Ascending aorta (tissue), 2 donors: ENCODE results near the gene LYST. TPM values are rescaled to one million over a fixed set of nuclear protein-coding genes. Genes with fewer than 3 reads are reported as not detected.

Experiments used
- DNase-seq, 2 donors: peaks; one replicate each; pipeline ENCODE4 v3.0.0-alpha.2; 2019; ENCODE audit warnings: low spot score in 2 of 2
- H3K27ac ChIP-seq, 2 donors: fragments of 200-600 bp; sonication (generic); one replicate each; pipeline ENCODE4 v1.5.1; 2016 to 2017; ENCODE audit warnings: mild to moderate bottlenecking in 1 of 2
- H3K27me3 ChIP-seq: fragments of 200-600 bp; sonication (generic); one replicate; pipeline ENCODE4 v1.5.1; 2017
- H3K36me3 ChIP-seq, 2 donors: fragments of 200-600 bp; sonication (generic); one replicate each; pipeline ENCODE4 v1.5.1; 2016
- H3K4me1 ChIP-seq, 2 donors: fragments of 200-600 bp; sonication (generic); one replicate each; pipeline ENCODE4 v1.5.1; 2016 to 2017; ENCODE audit warnings: mild to moderate bottlenecking in 1 of 2
- H3K4me3 ChIP-seq, 2 donors: fragments of 200-600 bp; sonication (generic); one replicate each; pipeline ENCODE4 v1.5.1; 2016 to 2017; ENCODE audit warnings: mild to moderate bottlenecking in 1 of 2
- H3K9me3 ChIP-seq, 2 donors: fragments of 200-600 bp; sonication (generic); one replicate each; pipeline ENCODE4 v1.5.1; 2016
- intact Hi-C: fragments of 100-400 bp; cut with DNase I; formaldehyde crosslinking; loops from one replicate; pipeline ENCODE4 v1.15.1; 2023
- total RNA-seq: library from RNA; depleted of rRNA; stranded (reverse); fragments of >200 nt; gene quantifications from one replicate; pipeline ENCODE4 v1.1.0, GENCODE V29; 2016
- TF ChIP-seq, protein P1 (sequence below), 3 experiments: fragments of 200-600 bp in 2 of 3; fragments of 450-650 bp in 1 of 3; sonication (generic) in 2 of 3; IDR thresholded peaks; one replicate each; pipeline ENCODE4 v1.5.1; 2016 to 2019; ENCODE audit warnings: antibody characterized with exemption in 3 of 3, mild to moderate bottlenecking in 1 of 3, moderate library complexity in 1 of 3

Gene LYST
- total RNA-seq, 1 donor from 2014 or later: 169 TPM

DNA sequence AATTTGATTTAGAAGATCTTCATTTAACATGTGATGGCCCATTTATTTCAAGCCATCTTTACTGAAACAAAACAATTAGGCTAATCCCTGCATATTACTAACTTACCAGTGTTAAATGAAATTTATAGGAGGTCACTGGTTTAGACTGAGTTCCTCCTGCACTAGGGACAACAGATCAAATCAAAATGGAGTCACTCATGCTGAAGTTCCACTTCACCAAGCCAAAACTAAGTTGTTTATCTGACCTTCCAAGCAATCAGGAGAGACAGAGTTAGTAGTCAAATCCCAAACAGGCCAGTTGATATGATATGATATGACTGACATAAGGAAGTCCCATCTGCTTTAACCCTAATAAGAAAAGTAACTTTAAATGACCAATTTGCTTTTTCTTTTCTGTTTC is 4.8 kb downstream of the LYST start:
- intact Hi-C loops: no loop called here
- Histone ChIP-seq H3K27ac (no peak overlapping the region), H3K4me1 (peaks cover 0 to 10% of the 10 kb centered on the region in 2 donors), H3K4me3 (no peak overlapping the region), H3K27me3 (no peaks in the 10 kb centered on the region), H3K36me3 (no peaks in the 10 kb centered on the region), H3K9me3 (no peaks in the 10 kb centered on the region)
- no peak for DNase-seq
- TF ChIP-seq, protein P1, sequence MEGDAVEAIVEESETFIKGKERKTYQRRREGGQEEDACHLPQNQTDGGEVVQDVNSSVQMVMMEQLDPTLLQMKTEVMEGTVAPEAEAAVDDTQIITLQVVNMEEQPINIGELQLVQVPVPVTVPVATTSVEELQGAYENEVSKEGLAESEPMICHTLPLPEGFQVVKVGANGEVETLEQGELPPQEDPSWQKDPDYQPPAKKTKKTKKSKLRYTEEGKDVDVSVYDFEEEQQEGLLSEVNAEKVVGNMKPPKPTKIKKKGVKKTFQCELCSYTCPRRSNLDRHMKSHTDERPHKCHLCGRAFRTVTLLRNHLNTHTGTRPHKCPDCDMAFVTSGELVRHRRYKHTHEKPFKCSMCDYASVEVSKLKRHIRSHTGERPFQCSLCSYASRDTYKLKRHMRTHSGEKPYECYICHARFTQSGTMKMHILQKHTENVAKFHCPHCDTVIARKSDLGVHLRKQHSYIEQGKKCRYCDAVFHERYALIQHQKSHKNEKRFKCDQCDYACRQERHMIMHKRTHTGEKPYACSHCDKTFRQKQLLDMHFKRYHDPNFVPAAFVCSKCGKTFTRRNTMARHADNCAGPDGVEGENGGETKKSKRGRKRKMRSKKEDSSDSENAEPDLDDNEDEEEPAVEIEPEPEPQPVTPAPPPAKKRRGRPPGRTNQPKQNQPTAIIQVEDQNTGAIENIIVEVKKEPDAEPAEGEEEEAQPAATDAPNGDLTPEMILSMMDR (IDR thresholded peaks at IDR 0.05): no peak

- intact Hi-C loops: no loop called here
- no peaks in the 10 kb centered on the region for H3K27me3 ChIP-seq
- TF ChIP-seq, protein P1 (IDR thresholded peaks at IDR 0.05): no peak
- no peaks in the 10 kb centered on the region for H3K9me3 ChIP-seq
- DNase-seq: no peak
- H3K4me1 ChIP-seq: peaks cover 0 to 10% of the 10 kb centered on the region in 2 donors
- no peak overlapping the region for H3K27ac ChIP-seq
- no peaks in the 10 kb centered on the region for H3K36me3 ChIP-seq
- no peak overlapping the region for H3K4me3 ChIP-seq
Observed at GRCh38 chr1:235860829-235861228, 5.9 kb downstream of the LYST start.

DNA sequence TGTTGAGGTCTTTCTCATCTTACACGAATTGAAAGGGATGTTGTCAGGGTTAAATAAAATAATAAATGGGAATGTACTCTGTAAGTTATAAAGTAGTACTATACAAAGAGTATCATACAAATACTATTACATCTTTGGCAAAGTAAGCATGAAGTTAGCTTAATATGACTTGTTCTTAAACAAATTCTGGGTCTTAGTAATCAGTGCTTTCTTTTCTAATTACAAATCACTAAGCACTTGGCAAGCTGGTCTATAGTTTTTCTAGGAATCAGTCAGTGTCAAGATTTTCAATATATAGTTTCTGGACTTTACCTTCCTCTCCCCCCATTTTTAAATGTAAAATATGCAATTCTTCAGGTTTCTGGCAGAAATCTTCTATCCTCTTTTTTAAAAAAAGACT is 6.9 kb downstream of the LYST start:
- TF ChIP-seq, protein P1 (IDR thresholded peaks at IDR 0.05): no peak
- intact Hi-C loops: no loop called here
- DNase-seq: no peak

DNA sequence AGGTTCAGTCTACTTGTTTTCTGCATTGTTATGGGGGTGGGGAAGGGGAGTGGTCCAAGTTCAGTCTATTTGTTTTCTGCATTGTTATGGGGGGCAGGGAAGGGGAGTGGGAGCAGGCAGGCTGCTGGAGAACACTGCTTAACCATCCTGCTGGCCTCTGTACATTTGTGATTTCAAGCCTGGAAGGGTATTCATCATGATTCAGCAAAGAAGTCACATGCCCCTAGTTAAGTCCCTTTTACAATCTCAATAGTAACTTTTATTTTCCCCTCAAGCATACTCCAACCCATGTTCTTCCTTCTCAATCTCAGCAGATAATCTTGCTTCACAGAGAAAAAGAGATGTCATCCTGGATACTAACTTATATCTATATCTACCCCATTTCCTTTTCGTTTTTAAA is 7.9 kb downstream of the LYST start:
- Histone ChIP-seq H3K27me3 (no peaks in the 10 kb centered on the region), H3K4me1 (peaks cover 0 to 5% of the 10 kb centered on the region in 2 donors), H3K36me3 (no peaks in the 10 kb centered on the region), H3K4me3 (no peak overlapping the region), H3K27ac (no peak overlapping the region), H3K9me3 (no peaks in the 10 kb centered on the region)
- no peak for DNase-seq
- TF ChIP-seq, protein P1 (IDR thresholded peaks at IDR 0.05): no peak
- intact Hi-C loops: no loop called here

More for the DNA sequence above, 6.9 kb downstream of the LYST start:
- Histone ChIP-seq H3K4me3 (no peak overlapping the region), H3K9me3 (no peaks in the 10 kb centered on the region), H3K27me3 (no peaks in the 10 kb centered on the region), H3K4me1 (peaks cover 0 to 10% of the 10 kb centered on the region in 2 donors), H3K36me3 (no peaks in the 10 kb centered on the region), H3K27ac (no peak overlapping the region)

DNA sequence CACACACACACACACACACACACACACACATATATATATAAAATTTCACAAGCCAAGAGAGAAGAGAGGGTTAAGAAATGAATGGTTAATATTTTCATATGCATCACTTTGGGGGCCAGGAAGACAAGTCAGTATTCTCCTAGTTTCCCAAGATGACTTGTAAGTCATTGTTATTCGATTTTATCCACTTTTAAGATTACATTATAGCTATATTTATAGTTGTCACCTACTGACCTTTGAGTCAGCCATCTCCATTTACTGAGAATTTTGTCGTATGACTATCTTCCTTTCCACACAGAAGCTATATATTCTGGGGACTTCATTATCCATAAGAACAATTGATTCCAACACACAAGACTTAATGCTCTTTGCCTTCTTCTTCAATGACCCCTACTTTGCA is 8.9 kb downstream of the LYST start:
- Histone ChIP-seq H3K9me3 (no peaks in the 10 kb centered on the region), H3K27ac (no peak overlapping the region), H3K4me3 (no peak overlapping the region), H3K27me3 (no peaks in the 10 kb centered on the region), H3K36me3 (no peaks in the 10 kb centered on the region), H3K4me1 (peaks cover 0 to 5% of the 10 kb centered on the region in 2 donors)
- TF ChIP-seq, protein P1 (IDR thresholded peaks at IDR 0.05): no peak
- DNase-seq: no peak
- intact Hi-C loops: no loop called here

DNA sequence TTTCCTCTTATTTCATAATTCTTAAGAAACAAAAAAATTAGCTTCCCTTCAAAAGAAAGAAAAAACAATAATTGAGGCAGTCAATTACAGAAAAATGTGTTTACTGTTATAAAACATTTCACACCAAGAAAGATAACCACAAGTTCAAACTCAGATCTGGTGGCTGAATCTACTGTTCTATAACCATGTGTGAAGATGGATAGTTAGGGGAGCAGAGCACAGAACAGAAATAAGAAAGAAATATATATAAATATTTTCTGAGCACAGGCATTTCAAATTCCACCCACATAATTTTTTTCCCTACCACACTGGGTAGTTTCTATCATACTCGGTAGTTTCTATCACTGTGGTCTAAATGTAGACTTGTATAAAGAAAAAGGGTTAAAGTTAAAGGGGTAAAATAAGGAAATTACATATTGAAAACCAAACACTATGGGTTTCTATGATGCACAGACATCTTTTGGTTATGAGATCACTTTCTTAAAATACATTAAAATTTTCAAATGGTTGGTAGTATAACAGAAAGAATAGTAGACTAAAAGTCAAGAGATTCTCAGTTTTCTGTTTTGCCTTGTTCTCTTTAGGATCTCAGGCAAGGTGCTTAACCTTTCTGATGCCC is 10.8 kb downstream of the LYST start:
- TF ChIP-seq, protein P1 (IDR thresholded peaks at IDR 0.05): no peak
- intact Hi-C loops: no loop called here
- H3K9me3 ChIP-seq: no peaks in the 10 kb centered on the region
- H3K27ac ChIP-seq: no peak overlapping the region
- H3K4me3 ChIP-seq: no peak overlapping the region
- H3K27me3 ChIP-seq: no peaks in the 10 kb centered on the region
- H3K36me3 ChIP-seq: no peaks in the 10 kb centered on the region
- DNase-seq: no peak
- peaks cover 0 to 4% of the 10 kb centered on the region in 2 donors for H3K4me1 ChIP-seq
